Pancreas (tissue), 10 donors: ENCODE measurements around the gene BMP5. TPM values are rescaled to one million over a fixed set of nuclear protein-coding genes. Genes with fewer than 3 reads are reported as not detected.

Experiments
- ATAC-seq, 4 donors: fragments of 200-7000 bp; cut with Tn5 transposase; one replicate each; pipeline versions ENCODE4 v1.8.0 to v1.9.1; 2020; ENCODE audit warnings: mild to moderate bottlenecking in 4 of 4, moderate library complexity in 4 of 4
- DNase-seq, 6 donors: peaks; one replicate each; pipeline ENCODE4 v3.0.0-alpha.2; 2020
- FAIRE-seq: peaks from 2 replicates; lab custom pipeline; 2012; peaks lifted over from hg19 to GRCh38; lab: Jason Lieb, UNC
- H3K27ac ChIP-seq, 4 donors: fragments of 200-600 bp; sonication (generic); 1 replicate in 3 of 4; 2 replicates in 1 of 4; pipeline versions ENCODE4 v1.5.0 to v1.8.0; 2020
- H3K27me3 ChIP-seq, 4 donors: fragments of 200-600 bp; one replicate each; pipeline ENCODE4 v1.8.0; 2021
- H3K36me3 ChIP-seq, 3 donors: fragments of 200-600 bp; sonication (generic) in 1 of 3; one replicate each; pipeline versions ENCODE4 v1.5.0 to v1.8.0; 2020 to 2021
- H3K4me1 ChIP-seq, 3 donors: fragments of 200-600 bp; one replicate each; pipeline ENCODE4 v1.8.0; 2021
- H3K4me3 ChIP-seq, 4 donors: fragments of 200-600 bp; sonication (generic) in 2 of 4; one replicate each; pipeline versions ENCODE4 v1.5.0 to v1.8.0; 2020 to 2021
- H3K9me3 ChIP-seq, 4 donors: fragments of 200-600 bp; one replicate each; pipeline ENCODE4 v1.8.0; 2021
- WGBS, 2 donors: extraction: QIAGEN DNeasy Blood & Tissue Kit; methylation state at CpG; one replicate each; pipeline ENCODE4 v1.1.7; 2013; 5-methylcytosine and 5-hydroxymethylcytosine counted together
- intact Hi-C, 3 donors: fragments of 100-400 bp; cut with DNase I; formaldehyde crosslinking; loops; one replicate each; pipeline versions ENCODE4 v1.11.1 to v1.14.2; 2022
- polyA plus RNA-seq, 2 donors: library from polyadenylated mRNA; stranded (reverse); fragments of 200-250 nt; gene quantifications; one replicate each; pipeline ENCODE4 v1.2.3, GENCODE V29; 2013
- total RNA-seq, 6 donors: library from RNA; stranded (reverse); fragmentation: NEBNext Ultra II Directional in 4 of 6; extraction: Animal tissue kit (Norgen Biotek cat#: 25700) in 4 of 6; gene quantifications; one replicate each; pipeline versions ENCODE4 v1.2.1 to v1.2.4, GENCODE V29; 2021 to 2023
- TF ChIP-seq, protein P1 (sequence below), 4 donors: fragments of 200-600 bp; sonication (generic) in 3 of 4; IDR thresholded peaks; one replicate each; pipeline versions ENCODE4 v1.5.0 to v1.8.0; 2021; ENCODE audit warnings: antibody characterized with exemption in 4 of 4
- donor health status: healthy with polysubstance abuse.
- donor health status: DM: no; HTN: no; CAD: no; lungs with moderate emphysema.
- donor health status: DM: no; HTN: no; CAD: no.
- donor health status: control.
- donor health status: control.
- donor health status: Bipolar disorder and iron deficiency.
- donor health status: DM: yes; HTN: yes; CAD: no.
- donor health status: DM: no; HTN: no; CAD: no.
- donor health status: DM: no; HTN: no; CAD: no.
- donor health status: DM: yes; HTN: yes; CAD: no.

BMP5 gene
- total and polyA plus RNA-seq, 8 donors, result 0.32 to 6.2 (median 1.0) TPM

DNA sequence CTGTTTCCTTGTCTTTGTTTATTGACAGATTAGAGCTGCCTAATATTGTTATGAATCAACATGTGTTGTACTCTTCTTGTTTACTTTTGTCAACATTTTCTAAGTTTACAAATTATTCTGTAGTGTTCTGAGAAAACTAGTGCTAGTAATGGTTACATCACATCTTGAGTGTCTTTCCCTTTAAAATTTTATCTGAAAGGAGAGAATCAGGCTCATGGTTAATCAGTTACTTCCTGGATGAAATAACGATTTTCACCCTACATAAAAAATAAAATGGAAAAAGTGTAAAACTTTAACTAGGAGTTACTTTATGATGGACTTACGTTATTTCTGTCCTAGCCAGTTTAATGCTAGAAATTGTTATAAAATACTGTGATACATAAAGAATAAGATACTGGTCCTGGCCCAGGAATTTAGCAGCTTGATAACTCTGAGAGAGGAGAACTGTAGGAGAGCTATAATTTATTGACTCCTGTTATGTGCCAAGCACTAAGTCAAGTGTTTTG lies 26.4 kb upstream of the BMP5 start:
- no peaks in the 10 kb centered on the region for H3K36me3 ChIP-seq
- no peak overlapping the region for H3K27ac ChIP-seq
- no peaks in the 10 kb centered on the region for H3K9me3 ChIP-seq
- WGBS, 2 donors, result 8 to 10% methylated on average over 2 of the region's 2 CpGs
- ATAC-seq (peak; percentile 52 to 73 (median 64)), FAIRE-seq (no peak), DNase-seq (no peak)
- no peaks in the 10 kb centered on the region for H3K27me3 ChIP-seq
- TF ChIP-seq, protein P1, sequence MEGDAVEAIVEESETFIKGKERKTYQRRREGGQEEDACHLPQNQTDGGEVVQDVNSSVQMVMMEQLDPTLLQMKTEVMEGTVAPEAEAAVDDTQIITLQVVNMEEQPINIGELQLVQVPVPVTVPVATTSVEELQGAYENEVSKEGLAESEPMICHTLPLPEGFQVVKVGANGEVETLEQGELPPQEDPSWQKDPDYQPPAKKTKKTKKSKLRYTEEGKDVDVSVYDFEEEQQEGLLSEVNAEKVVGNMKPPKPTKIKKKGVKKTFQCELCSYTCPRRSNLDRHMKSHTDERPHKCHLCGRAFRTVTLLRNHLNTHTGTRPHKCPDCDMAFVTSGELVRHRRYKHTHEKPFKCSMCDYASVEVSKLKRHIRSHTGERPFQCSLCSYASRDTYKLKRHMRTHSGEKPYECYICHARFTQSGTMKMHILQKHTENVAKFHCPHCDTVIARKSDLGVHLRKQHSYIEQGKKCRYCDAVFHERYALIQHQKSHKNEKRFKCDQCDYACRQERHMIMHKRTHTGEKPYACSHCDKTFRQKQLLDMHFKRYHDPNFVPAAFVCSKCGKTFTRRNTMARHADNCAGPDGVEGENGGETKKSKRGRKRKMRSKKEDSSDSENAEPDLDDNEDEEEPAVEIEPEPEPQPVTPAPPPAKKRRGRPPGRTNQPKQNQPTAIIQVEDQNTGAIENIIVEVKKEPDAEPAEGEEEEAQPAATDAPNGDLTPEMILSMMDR (IDR thresholded peaks at IDR 0.05), result no peak
- H3K4me1 ChIP-seq, result peaks cover 4 to 20% (median 13%) of the 10 kb centered on the region in 3 donors
- intact Hi-C loops, result no loop called here
- H3K4me3 ChIP-seq, result no peak overlapping the region

DNA sequence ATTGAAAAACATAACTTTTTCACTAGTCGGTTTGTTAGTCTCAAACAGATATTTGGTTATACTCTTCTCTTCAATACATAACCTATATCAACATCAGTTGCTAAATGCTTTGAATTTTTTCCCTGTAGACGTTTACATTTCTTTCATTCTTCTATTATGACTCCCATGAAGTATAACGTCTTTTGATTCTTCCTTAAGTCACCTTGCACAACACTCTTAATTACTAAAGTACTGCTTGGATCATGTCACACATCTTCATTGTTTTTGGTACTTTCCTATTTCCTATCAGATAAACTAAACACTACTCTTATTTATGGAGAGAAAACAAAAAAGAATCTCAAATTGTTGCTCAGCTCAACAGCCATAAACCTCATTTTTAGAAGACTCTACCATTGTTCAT lies 23.0 kb upstream of the BMP5 start:
- ATAC-seq (no peak), DNase-seq (no peak), FAIRE-seq (no peak)
- Histone ChIP-seq H3K4me3 (no peak overlapping the region), H3K4me1 (peaks cover 4 to 20% (median 13%) of the 10 kb centered on the region in 3 donors), H3K9me3 (no peaks in the 10 kb centered on the region), H3K27ac (no peak overlapping the region), H3K36me3 (no peaks in the 10 kb centered on the region), H3K27me3 (no peaks in the 10 kb centered on the region)
- WGBS, 2 donors, result 63 to 69% methylated on average over 3 of the region's 3 CpGs
- intact Hi-C loops, result no loop called here
- TF ChIP-seq, protein P1 (IDR thresholded peaks at IDR 0.05), result no peak

DNA sequence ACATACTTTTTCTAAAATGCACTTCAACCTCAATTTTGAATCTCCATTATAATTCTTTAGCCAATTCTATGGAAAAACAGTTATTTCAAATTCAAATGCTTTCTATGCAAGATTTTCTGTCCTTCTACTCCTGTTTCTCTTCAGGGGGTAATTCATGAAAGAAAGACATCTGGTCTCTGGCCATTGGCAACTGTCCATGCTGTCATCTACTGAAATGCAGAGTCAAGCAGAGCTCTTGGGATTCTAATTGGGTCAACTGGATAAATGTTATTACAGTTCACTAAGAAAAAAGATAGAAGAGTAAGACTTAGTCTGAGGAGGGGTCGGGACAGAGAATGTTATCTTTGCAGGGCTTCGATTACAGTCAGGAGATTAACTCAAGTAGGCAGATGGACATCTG lies 22.0 kb upstream of the BMP5 start:
- H3K27ac ChIP-seq, result no peak overlapping the region
- peaks cover 4 to 11% (median 10%) of the 10 kb centered on the region in 3 donors for H3K4me1 ChIP-seq
- no peaks in the 10 kb centered on the region for H3K36me3 ChIP-seq
- FAIRE-seq, result no peak
- intact Hi-C loops, result no loop called here
- 59 to 75% methylated on average over 2 of the region's 2 CpGs for WGBS, 2 donors
- no peaks in the 10 kb centered on the region for H3K27me3 ChIP-seq
- no peak overlapping the region for H3K4me3 ChIP-seq
- TF ChIP-seq, protein P1 (IDR thresholded peaks at IDR 0.05), result no peak
- no peaks in the 10 kb centered on the region for H3K9me3 ChIP-seq
- DNase-seq, result no peak
- no peak for ATAC-seq

DNA sequence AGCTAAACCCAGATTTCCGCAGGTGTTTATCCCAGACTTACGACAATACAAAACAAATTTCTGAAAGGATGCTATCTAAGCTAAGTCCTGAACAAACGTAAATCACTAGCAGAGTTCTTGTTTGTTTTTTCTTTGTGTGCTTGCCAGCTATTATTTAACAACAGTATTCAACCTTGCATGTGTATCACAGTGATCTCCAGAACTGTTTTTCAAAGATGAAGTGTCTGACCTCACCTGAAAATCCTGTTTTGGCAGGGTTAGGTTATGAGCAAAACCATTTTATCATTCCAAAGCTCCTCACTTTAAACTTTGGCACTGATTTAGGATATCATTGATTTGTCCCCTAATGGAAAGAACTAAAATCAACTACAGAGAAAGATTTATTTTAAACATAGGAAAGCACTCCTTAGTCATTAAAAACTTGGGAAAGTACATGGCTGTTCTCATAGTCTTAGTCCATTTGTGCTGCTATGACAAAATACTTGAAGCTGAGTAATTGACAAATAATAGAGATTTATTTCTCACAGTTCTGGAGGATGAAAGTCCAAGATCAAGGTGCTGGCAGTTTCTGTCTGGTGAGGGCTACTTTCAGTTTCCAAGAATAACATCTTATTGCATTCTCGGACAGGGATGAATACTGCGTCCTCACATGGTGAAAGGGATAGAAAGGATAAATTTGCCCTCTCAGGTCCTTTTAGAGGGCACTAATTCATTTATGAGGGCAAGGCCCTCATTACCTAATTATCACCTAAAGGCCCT lies 20.8 kb upstream of the BMP5 start:
- Histone ChIP-seq H3K27me3 (no peaks in the 10 kb centered on the region), H3K4me1 (no peaks in the 10 kb centered on the region), H3K4me3 (no peak overlapping the region), H3K27ac (no peak overlapping the region), H3K36me3 (no peaks in the 10 kb centered on the region), H3K9me3 (no peaks in the 10 kb centered on the region)
- FAIRE-seq (no peak), ATAC-seq (no peak), DNase-seq (no peak)
- TF ChIP-seq, protein P1 (IDR thresholded peaks at IDR 0.05), result no peak
- WGBS, 2 donors, result 44 to 49% methylated on average over 5 of the region's 5 CpGs
- intact Hi-C loops, result no loop called here

DNA sequence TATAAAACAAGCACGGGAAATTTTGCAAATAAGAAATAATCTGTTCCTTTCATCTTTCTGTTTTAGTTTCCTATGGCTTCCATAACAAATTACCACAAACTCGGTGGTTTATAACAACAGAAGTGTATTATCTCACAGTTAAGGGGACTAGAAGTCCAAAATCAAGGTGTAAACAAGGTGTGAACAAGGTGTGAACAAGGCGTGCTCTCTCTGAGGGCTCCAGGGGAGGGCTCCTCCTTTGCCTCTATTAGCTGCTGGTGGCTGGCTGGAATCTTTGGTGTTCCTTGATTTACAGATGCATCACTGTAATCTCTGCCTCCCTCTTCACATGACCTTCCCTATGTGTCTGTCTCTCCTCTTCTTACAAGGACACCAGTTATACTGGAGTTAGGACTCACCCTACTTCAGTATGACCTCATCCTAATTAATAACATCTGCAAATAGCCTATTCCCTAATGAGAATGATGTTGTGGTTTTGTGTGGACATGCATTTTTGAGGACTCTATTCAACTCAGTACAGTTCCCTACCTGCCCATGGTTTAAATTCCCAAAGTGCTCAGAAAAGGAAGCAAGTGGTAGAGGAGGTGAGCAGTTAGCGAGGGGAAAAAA lies 17.5 kb upstream of the BMP5 start:
- no peaks in the 10 kb centered on the region for H3K27me3 ChIP-seq
- H3K36me3 ChIP-seq, result no peaks in the 10 kb centered on the region
- H3K9me3 ChIP-seq, result no peaks in the 10 kb centered on the region
- H3K4me3 ChIP-seq, result no peak overlapping the region
- DNase-seq (no peak), FAIRE-seq (no peak), ATAC-seq (no peak)
- intact Hi-C loops, result no loop called here
- no peaks in the 10 kb centered on the region for H3K4me1 ChIP-seq
- no peak overlapping the region for H3K27ac ChIP-seq
- TF ChIP-seq, protein P1 (IDR thresholded peaks at IDR 0.05), result no peak
- WGBS, 2 donors, result 69 to 72% methylated on average over 4 of the region's 4 CpGs
